Cerebellar nuclear complex (tissue), 1 donor: ENCODE results near the gene TTLL3.

Source experiments
- DNase-seq, 2 experiments: peaks; one replicate each; lab custom pipeline; 2025; lab: John Stamatoyannopoulos, UW

The TTLL3 gene

GRCh38 chr3:9780910-9781309, 29.2 kb upstream of the TTLL3 start:
- no peak for DNase-seq

GRCh38 chr3:9781551-9781950, 28.5 kb upstream of the TTLL3 start:
- no peak for DNase-seq

GRCh38 chr3:9781978-9782603, 28.0 kb upstream of the TTLL3 start:
- no peak for DNase-seq

- no peak for DNase-seq
These were observed 27.3 kb upstream of the TTLL3 start for GRCh38 chr3:9782770-9783169.

DNA sequence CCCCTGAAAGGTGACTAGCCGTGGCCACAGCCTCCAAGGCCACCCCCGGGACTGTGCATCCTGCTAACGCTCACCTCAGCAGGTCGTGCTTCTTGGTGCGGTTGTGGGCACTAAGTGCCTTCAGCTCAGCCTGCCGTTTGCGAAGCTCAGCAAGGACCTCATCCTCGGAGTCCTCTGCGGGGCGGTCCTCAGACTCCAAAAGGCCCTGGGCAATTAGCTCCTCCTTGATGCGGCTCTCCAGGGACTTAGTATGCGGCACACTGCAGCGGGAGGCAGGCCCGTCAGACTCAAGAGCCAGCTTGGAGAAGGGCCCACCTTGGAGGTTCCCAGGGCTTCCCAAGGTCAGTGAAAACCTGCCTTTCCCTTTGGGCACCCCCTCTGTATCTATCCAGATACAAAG, 26.1 kb upstream of the TTLL3 start:
- DNase-seq = no peak

GRCh38 chr3:9784965-9785364, 25.1 kb upstream of the TTLL3 start:
- no peak for DNase-seq

- no peak for DNase-seq
These were observed 24.5 kb upstream of the TTLL3 start for GRCh38 chr3:9785602-9786001.

GRCh38 chr3:9786209-9786739, 23.8 kb upstream of the TTLL3 start:
- no peak for DNase-seq

- DNase-seq = no peak
These were observed 23.0 kb upstream of the TTLL3 start for GRCh38 chr3:9786825-9787669.

GRCh38 chr3:9787714-9788113, 22.3 kb upstream of the TTLL3 start:
- DNase-seq = no peak

DNA sequence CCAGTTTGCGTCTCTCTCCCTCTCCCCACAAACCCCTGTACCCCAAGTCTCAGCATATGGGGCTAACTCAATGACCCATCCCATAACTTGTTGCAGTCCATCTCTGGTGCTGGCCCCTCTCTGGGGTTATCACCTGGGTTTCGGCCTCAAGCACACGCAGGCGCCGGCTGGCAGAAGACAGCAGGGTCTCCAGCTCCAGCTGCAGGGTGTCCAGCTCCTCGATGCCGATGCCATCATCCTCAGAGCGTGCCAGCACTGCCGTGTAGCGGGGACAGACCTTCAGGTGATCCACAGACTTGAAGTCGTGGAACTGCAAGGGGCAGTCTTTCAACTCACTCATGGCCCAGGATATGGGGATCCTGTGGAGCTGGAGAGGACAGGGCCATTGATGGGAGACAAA, 18.9 kb upstream of the TTLL3 start:
- DNase-seq = no peak

DNA sequence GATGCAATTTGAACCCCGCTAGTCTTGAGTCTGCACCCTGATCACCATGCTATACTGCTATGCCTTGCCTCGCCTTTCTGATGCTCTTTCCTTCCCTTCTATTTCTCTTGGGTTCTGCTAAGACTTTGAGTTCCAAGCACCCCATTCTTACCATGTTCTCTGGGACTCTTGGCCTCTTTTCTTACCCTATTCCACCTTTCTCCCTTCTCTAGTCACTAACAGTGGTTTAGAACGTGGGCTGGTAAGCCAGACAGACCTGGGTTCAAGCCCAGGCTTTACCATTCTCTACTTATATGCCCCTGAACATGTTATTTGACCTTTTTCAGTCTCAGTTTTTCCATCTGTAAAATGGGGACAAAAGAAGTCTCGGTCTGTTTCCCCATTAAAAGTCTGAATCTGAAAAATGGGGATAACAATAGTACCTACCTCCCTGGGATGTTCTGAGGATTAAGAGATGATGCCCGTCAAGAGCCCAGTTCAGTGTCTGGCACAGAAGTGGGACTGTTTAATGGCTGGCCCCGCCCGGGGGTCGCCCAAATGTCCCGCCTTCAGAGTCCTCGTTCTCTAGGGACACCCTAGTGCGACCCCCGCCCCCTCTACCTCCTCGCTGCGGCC, 18.2 kb upstream of the TTLL3 start:
- no peak for DNase-seq

DNA sequence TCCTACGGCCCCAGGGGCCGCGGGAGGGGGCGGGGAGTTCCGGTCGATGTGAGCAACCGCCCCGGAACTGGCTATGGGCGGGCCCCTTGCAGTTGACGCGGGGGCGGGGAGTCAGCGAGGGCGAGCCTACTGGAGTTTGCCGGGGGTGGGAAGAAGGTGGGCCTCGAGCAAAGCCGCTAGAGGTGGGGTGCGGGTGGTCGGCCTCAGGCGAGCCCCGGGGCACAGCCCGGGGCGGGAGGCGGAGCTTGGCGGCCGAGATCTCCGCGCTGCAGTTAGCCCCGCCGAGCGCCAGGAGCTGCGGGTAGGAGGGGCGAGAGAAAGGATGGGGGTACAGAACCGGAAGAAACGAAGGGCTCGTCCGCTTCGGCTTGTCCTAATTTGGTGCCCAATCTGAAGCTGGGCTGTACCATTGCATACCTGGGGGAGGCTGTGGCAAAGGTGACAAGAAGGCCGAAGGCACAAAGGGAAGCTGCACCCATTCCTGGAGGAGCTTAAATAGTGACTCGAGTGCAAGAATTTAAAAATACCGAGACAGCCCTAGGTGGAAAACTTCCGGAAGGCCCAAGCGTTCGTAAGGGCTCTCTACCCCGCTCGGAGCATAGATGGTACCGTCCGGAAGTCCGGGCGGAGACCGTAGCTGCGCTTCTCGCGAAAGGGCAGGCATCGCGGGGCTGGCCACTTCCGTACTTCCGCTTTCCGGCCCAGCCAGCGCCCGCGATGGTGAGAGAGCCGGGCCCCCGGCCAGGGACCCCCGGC, 17.5 kb upstream of the TTLL3 start, which contains the start of the genes ARPC4 and TADA3:
Gene ARPC4, plus strand, starts transcription at position 678 of the 756 bp plus-strand sequence. Its CDS starts 40 bp downstream, at position 718.
Gene TADA3, minus strand, starts transcription at position 69 of the 756 bp plus-strand sequence. CDS start 1,007 bp downstream, outside the sequence.
- DNase-seq = peak; percentile 62 to 85

GRCh38 chr3:9793161-9793781, 16.8 kb upstream of the TTLL3 start:
- DNase-seq = no peak

GRCh38 chr3:9794400-9794799, 15.7 kb upstream of the TTLL3 start:
- no peak for DNase-seq

DNA sequence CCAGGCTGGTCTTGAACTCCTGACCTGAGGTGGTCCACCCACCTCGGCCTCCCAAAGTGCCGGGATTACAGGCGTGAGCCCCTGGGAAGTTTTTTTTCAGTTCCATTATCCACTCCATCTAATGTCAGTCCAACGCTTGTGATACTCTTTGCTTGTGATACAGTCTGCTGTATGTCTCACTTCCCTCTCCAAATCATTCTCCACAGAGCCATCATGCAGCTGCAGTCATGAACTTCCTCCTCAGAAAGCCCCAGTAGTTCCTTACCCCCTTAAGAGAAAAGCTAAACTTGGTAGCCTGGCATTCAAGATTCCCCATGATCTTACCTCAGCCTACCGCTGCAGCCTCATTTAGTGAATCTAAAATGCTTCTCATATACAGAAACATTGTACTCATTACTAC, 14.9 kb upstream of the TTLL3 start:
- DNase-seq = no peak

- DNase-seq = no peak
These were observed 12.7 kb upstream of the TTLL3 start for GRCh38 chr3:9797196-9797945.

DNA sequence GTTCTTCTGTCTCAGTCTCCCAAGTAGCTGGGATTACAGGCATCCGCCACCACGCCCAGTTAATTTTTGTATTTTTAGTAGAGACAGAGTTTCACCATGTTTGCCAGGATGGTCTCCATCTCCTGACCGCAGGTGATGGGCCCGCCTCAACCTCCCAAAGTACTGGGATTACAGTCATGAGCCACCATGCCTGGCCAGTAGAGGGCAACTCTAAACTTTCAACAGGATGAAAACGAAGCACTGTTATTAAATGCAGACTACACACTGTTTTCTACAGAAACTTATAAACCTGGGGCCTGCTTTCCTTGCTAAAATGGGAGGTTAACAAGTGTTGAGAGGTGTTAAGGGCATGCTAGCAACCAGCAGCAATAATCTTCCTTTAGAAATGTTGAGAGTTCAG, 9.5 kb upstream of the TTLL3 start:
- no peak for DNase-seq

- DNase-seq = no peak
These were observed 6.6 kb upstream of the TTLL3 start for GRCh38 chr3:9803494-9803893.

- no peak for DNase-seq
These were observed 5.1 kb upstream of the TTLL3 start for GRCh38 chr3:9804996-9805395.

DNA sequence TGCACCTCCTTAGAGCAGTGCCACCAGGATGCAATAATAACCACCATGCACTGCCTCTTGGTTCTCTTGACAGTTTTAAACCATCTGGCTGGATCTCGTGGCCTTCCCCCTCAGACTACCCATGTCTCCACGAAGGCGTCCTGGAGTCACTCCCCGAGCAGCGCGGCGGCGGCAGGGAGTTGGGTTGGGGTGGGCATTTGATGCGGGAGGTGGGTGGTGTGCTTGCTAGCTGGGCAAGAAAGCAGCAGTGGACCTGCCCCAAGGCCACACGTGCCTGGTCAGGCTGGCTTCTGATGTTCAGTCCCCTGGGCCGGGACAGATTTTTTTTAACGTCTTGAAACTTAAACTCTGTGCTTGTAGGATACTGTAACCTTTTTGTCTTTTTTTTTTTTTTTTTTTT, 3.9 kb upstream of the TTLL3 start:
- no peak for DNase-seq
